GM12878 (cell line): ENCODE measurements around the gene C2CD5. TPM values are rescaled to one million over a fixed set of nuclear protein-coding genes. Genes with fewer than 3 reads are reported as not detected.

Experiments used
- ATAC-seq: fragments of 200-7000 bp; cut with Tn5 transposase; 3 replicates; pipeline ENCODE4 v1.9.1; 2020; ENCODE audit warnings: mild to moderate bottlenecking, moderate library complexity
- BruUV-seq: library from RNA; stranded (reverse); fragments of 400-500 nt; replicated peaks from 2 replicates; lab custom pipeline; 2021; lab: Mats Ljungman, UMichigan
- CTCF ChIA-PET: fragments of 300-600 bp; sonication (Branson Sonifier 250); formaldehyde crosslinking; extraction: SDS; loops from one replicate; lab custom pipeline; 2021; ENCODE audit warnings: inconsistent platforms; lab: Yijun Ruan, JAX
- POLR2A ChIA-PET: fragments of 350-600 bp; formaldehyde crosslinking; extraction: SDS; loops from one replicate; lab custom pipeline; 2021; ENCODE audit warnings: inconsistent platforms; lab: Charles Lee
- RAD21 ChIA-PET: fragments of 300-600 bp; sonication (Branson Sonifier 250); formaldehyde crosslinking; loops from one replicate; lab custom pipeline; 2023; ENCODE audit warnings: antibody characterized with exemption; ENCODE audit not compliant: unreplicated experiment; lab: Charles Lee
- SMC1A ChIA-PET: fragments of 300-600 bp; sonication (Branson Sonifier 250); formaldehyde crosslinking; loops from one replicate; lab custom pipeline; 2023; ENCODE audit not compliant: unreplicated experiment, uncharacterized antibody; lab: Charles Lee
- DNase-seq: peaks from one replicate; pipeline ENCODE4 v3.0.0-alpha.2; 2011; ENCODE audit warnings: low read depth, low spot score
- FAIRE-seq: peaks from 3 replicates; lab custom pipeline; 2011; peaks lifted over from hg19 to GRCh38; lab: Jason Lieb, UNC
- H2AFZ ChIP-seq: 2 replicates; pipeline ENCODE4 v1.6.0; 2011; ENCODE audit warnings: low read depth, low read length, control low read depth; ENCODE audit not compliant: control insufficient read depth
- H3K27ac ChIP-seq: 2 replicates; pipeline ENCODE4 v1.5.1; 2011; ENCODE audit warnings: control low read depth; ENCODE audit not compliant: control insufficient read depth, insufficient read depth
- H3K27me3 ChIP-seq, 2 experiments: replicated peaks in 1 of 2; 2 replicates each; pipeline versions ENCODE4 v1.6.0 to v1.6.1; 2011; ENCODE audit warnings: low read length in 1 of 2; ENCODE audit not compliant: control insufficient read depth in 2 of 2, insufficient read depth in 2 of 2
- H3K36me3 ChIP-seq, 2 experiments: 2 replicates each; pipeline ENCODE4 v1.5.1; 2011; ENCODE audit warnings: low read length in 1 of 2; ENCODE audit not compliant: control insufficient read depth in 2 of 2, insufficient read depth in 2 of 2
- H3K4me1 ChIP-seq: 2 replicates; pipeline ENCODE4 v1.6.1; 2011; ENCODE audit warnings: mild to moderate bottlenecking, low read length, moderate library complexity, mixed read lengths; ENCODE audit not compliant: control insufficient read depth, insufficient read depth
- H3K4me2 ChIP-seq: 2 replicates; pipeline ENCODE4 v1.6.0; 2011; ENCODE audit warnings: control low read depth; ENCODE audit not compliant: control insufficient read depth, insufficient read depth
- H3K4me3 ChIP-seq: fragments of 200-600 bp; sonication (generic); 2 replicates; pipeline ENCODE4 v1.5.1; 2016
- H3K79me2 ChIP-seq: 2 replicates; pipeline ENCODE4 v1.6.0; 2011; ENCODE audit warnings: low read length; ENCODE audit not compliant: control insufficient read depth, insufficient read depth
- H3K9ac ChIP-seq: 2 replicates; pipeline ENCODE4 v1.8.0; 2011; ENCODE audit warnings: low read length, control low read depth, mixed read lengths; ENCODE audit not compliant: control insufficient read depth, insufficient read depth
- H3K9me3 ChIP-seq: replicated peaks from 3 replicates; pipeline ENCODE4 v1.5.1; 2011; ENCODE audit warnings: mild to moderate bottlenecking, low read length; ENCODE audit not compliant: control insufficient read depth, insufficient read depth
- H4K20me1 ChIP-seq: 2 replicates; pipeline ENCODE4 v1.6.0; 2011; ENCODE audit not compliant: control insufficient read depth, insufficient read depth
- EGR1 ChIP-seq, 2 experiments: IDR thresholded peaks; 1 replicate in 1 of 2; 2 replicates in 1 of 2; pipeline ENCODE4 v1.6.1; 2011 to 2012; ENCODE audit warnings: low read depth in 2 of 2, low read length in 2 of 2, borderline replicate concordance in 1 of 2, mild to moderate bottlenecking in 1 of 2, moderate library complexity in 1 of 2
- HDAC6 ChIP-seq: fragments of 200-600 bp; sonication (generic); IDR thresholded peaks from one replicate; pipeline ENCODE4 v1.8.0; 2017; ENCODE audit warnings: antibody characterized with exemption; ENCODE audit not compliant: unreplicated experiment
- NFIC ChIP-seq: IDR thresholded peaks from 2 replicates; pipeline ENCODE4 v1.6.1; 2012; ENCODE audit warnings: low read depth, mild to moderate bottlenecking, inconsistent platforms, low read length, moderate library complexity
- NFYA ChIP-seq: IDR thresholded peaks from 2 replicates; pipeline ENCODE4 v1.6.1; 2011; ENCODE audit warnings: low read depth, mild to moderate bottlenecking, low read length, improper control_type of control experiment, borderline replicate concordance
- NRF1 ChIP-seq: conservative IDR thresholded peaks from 2 replicates; pipeline ENCODE4 v1.6.1; 2011; ENCODE audit warnings: mild to moderate bottlenecking, low read depth, low read length, improper control_type of control experiment
- WGBS: methylation state at CpG from one replicate; pipeline ENCODE4 v1.1.6; 2016; ENCODE audit warnings: low lambda C conversion rate; ENCODE audit not compliant: insufficient replicate concordance, insufficient coverage; ENCODE audit errors: missing lambda C conversion rate; 5-methylcytosine and 5-hydroxymethylcytosine counted together
- in situ Hi-C: fragments of 300-500 bp; cut with MboI; formaldehyde crosslinking; loops from 9 replicates; pipeline ENCODE4 v1.14.3; 2018; ENCODE audit warnings: mixed read lengths
- intact Hi-C: fragments of 100-400 bp; cut with micrococcal nuclease; formaldehyde crosslinking; loops from one replicate; pipeline ENCODE4 v1.14.2; 2022; ENCODE audit not compliant: unreplicated experiment
- polyA plus RNA-seq, 11 experiments: library from polyadenylated mRNA; depleted of rRNA in 4 of 11; unstranded in 6 of 11; stranded (reverse) in 5 of 11; fragments of >200 nt; fragmentation: Nextera tagmentation in 4 of 11; fragmentation: Illumina TruSeq in 1 of 11; extraction: Ambion mirVana in 4 of 11; extraction: Trizol in 1 of 11; gene quantifications; 1 replicate in 1 of 11; 2 replicates in 10 of 11; pipeline versions ENCODE4 v1.2.1 to v1.2.3, GENCODE V29; 2011 to 2016; ENCODE audit warnings: inconsistent platforms in 2 of 11, missing spikeins in 2 of 11, low read depth in 1 of 11
- total RNA-seq, 4 experiments: library from RNA; depleted of rRNA in 3 of 4; stranded (reverse); fragments of >200 nt in 3 of 4; fragmentation: Illumina TruSeq in 1 of 4; extraction: Trizol in 1 of 4; gene quantifications; 2 replicates each; pipeline versions ENCODE4 v1.2.1 to v1.2.3, GENCODE V29; 2013 to 2021
- TF ChIP-seq, protein P1 (sequence below): IDR thresholded peaks from 2 replicates; pipeline ENCODE4 v1.6.1; 2012; ENCODE audit warnings: mild to moderate bottlenecking, low read depth, low read length
- TF ChIP-seq, protein P2 (sequence below): IDR thresholded peaks from 2 replicates; pipeline ENCODE4 v1.6.1; 2011; ENCODE audit warnings: borderline replicate concordance, low read depth, mild to moderate bottlenecking, moderate library complexity, mixed read lengths, low read length; ENCODE audit not compliant: insufficient read depth; ENCODE audit errors: extremely low read length

The C2CD5 gene
- total and polyA plus RNA-seq, 10 of the 15 experiments (the other 5 are each of a cell fraction or from before 2014, with no cell fraction given), result 7.7 to 55.0 (median 27.0) TPM

DNA sequence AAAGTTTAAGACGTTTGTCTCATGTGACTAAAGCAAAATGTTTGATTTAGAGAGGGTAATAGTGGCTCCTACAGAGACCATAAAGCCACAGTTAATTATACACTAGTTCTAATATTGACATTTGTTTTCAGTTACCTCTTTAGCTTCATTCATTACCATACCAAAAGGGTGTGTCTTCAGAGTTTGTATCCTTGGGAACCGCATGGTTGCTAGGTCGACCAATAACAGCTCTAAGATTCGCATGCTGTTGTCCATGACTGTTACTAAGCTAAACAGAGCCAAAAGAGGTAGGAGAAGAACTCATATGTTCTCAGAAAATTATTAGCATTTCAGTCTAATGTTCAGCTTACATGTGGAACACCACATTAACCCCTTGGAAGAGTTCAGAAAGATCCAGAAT, 44.5 kb upstream of the C2CD5 start (continued):
- TF ChIP-seq, protein P1, sequence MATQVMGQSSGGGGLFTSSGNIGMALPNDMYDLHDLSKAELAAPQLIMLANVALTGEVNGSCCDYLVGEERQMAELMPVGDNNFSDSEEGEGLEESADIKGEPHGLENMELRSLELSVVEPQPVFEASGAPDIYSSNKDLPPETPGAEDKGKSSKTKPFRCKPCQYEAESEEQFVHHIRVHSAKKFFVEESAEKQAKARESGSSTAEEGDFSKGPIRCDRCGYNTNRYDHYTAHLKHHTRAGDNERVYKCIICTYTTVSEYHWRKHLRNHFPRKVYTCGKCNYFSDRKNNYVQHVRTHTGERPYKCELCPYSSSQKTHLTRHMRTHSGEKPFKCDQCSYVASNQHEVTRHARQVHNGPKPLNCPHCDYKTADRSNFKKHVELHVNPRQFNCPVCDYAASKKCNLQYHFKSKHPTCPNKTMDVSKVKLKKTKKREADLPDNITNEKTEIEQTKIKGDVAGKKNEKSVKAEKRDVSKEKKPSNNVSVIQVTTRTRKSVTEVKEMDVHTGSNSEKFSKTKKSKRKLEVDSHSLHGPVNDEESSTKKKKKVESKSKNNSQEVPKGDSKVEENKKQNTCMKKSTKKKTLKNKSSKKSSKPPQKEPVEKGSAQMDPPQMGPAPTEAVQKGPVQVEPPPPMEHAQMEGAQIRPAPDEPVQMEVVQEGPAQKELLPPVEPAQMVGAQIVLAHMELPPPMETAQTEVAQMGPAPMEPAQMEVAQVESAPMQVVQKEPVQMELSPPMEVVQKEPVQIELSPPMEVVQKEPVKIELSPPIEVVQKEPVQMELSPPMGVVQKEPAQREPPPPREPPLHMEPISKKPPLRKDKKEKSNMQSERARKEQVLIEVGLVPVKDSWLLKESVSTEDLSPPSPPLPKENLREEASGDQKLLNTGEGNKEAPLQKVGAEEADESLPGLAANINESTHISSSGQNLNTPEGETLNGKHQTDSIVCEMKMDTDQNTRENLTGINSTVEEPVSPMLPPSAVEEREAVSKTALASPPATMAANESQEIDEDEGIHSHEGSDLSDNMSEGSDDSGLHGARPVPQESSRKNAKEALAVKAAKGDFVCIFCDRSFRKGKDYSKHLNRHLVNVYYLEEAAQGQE, result no peak

DNA sequence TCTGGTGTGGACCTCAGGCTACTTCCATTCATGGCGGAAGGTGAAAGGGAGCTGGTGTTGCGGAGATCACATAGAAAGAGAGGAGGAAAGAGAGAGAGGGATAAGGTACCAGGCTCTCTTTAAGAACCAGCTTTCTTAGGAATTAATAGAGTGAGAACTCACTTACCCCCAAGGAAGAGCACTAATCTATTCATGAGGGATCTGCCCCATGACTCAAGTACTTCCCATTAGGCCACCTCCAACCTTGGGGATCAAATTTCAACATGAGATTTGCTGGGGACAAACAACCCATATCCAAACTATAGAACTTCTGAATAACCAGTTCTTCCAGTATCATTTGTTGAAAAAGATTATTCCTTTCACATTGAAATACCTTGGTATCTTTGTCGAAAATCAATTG, 34.0 kb upstream of the C2CD5 start:
- POLR2A ChIA-PET, result no interaction called here
- no peak overlapping the region for H2AFZ ChIP-seq
- H3K4me1 ChIP-seq, result no peaks in the 10 kb centered on the region
- SMC1A ChIA-PET, result interaction anchor here (1.1 kb wide), 1 partner anchor 15 kb away, joined by 4 read pairs; no protein-coding TSS in a partner anchor
- no peak overlapping the region for H3K9ac ChIP-seq
- no TSS peak for BruUV-seq
- no peaks in the 10 kb centered on the region for H3K79me2 ChIP-seq
- H3K27me3 ChIP-seq, result no peaks in the 10 kb centered on the region
- 97% methylated on average over 3 of the region's 3 CpGs for whole genome bisulfite sequencing
- no peaks in the 10 kb centered on the region for H3K36me3 ChIP-seq
- no peak overlapping the region for H3K4me3 ChIP-seq
- no peak overlapping the region for H3K27ac ChIP-seq
- DNase-seq, result no peak
- no peak for TF ChIP-seq EGR1 (IDR thresholded peaks at IDR 0.05; ENCODE audit: borderline replicate concordance in 1 of 2, low read depth in 2 of 2, low read length in 2 of 2)
- no peak for TF ChIP-seq NRF1
- no peak for TF ChIP-seq HDAC6
- no peak for TF ChIP-seq NFIC
- no peak for TF ChIP-seq NFYA
- TF ChIP-seq, protein P2, sequence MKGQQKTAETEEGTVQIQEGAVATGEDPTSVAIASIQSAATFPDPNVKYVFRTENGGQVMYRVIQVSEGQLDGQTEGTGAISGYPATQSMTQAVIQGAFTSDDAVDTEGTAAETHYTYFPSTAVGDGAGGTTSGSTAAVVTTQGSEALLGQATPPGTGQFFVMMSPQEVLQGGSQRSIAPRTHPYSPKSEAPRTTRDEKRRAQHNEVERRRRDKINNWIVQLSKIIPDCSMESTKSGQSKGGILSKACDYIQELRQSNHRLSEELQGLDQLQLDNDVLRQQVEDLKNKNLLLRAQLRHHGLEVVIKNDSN, result no peak
- TF ChIP-seq, all 136 proteins: peak for 0
- CTCF ChIA-PET, result no interaction called here
- FAIRE-seq (no peak), ATAC-seq (no peak)
- in situ Hi-C loops (no loop called here), intact Hi-C loops (no loop called here)
- no peak overlapping the region for H3K4me2 ChIP-seq
- no peaks in the 10 kb centered on the region for H3K9me3 ChIP-seq
- RAD21 ChIA-PET, result no interaction called here
- no peaks in the 10 kb centered on the region for H4K20me1 ChIP-seq
